GM23248 (cell line): ENCODE measurements around the gene PRKD1.

ENCODE experiments used
- EZH2 ChIP-seq: fragments of 200-600 bp; sonication (generic); IDR thresholded peaks from 2 replicates; pipeline ENCODE4 v1.6.1; 2018; ENCODE audit warnings: antibody characterized with exemption, mild to moderate bottlenecking; ENCODE audit not compliant: insufficient read depth, poor library complexity, severe bottlenecking
- EZH2phosphoT487 ChIP-seq: fragments of 200-600 bp; sonication (generic); IDR thresholded peaks from 2 replicates; pipeline ENCODE4 v1.6.1; 2018; ENCODE audit warnings: antibody characterized with exemption, moderate library complexity, mild to moderate bottlenecking, low read depth; ENCODE audit not compliant: insufficient read depth

DNA sequence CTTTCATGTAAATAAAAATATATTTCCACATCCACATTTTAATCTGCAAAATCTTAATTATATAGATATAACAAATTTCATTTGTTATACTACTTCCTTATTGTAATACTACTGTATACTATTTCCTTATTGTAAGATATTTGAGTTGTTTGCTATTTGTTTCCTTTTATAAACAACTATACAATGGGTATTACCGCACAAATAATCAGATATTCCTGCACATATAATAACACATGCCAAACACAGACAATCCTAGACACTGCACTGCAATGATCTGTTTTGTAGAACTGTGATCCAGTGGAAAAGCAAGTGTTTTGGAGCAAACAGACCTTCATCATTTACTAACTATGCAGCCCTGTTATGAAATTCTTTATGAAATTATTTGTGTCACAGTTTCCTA, 30.5 kb downstream of the PRKD1 start:
- TF ChIP-seq EZH2phosphoT487: no peak
- no peak for TF ChIP-seq EZH2
